GM10248 (cell line): ENCODE data around the gene SEMA3D.

Experiments used
- CTCF ChIA-PET: fragments of 300-600 bp; sonication (Branson Sonifier 250); formaldehyde crosslinking; extraction: SDS; loops from one replicate; lab custom pipeline; 2021; ENCODE audit warnings: antibody characterized with exemption; lab: Yijun Ruan, JAX
- POLR2A ChIA-PET: fragments of 350-650 bp; sonication (Branson Sonifier 250); formaldehyde crosslinking; extraction: SDS; loops from one replicate; lab custom pipeline; 2020; ENCODE audit warnings: antibody characterized with exemption; lab: Yijun Ruan, JAX
- DNase-seq: peaks from one replicate; pipeline ENCODE4 v3.0.0; 2012; ENCODE audit errors: extremely low spot score
- CTCF ChIP-seq: IDR thresholded peaks from 2 replicates; pipeline ENCODE4 v1.5.1; 2012; ENCODE audit warnings: mild to moderate bottlenecking, low read depth; ENCODE audit errors: extremely low read depth, missing control alignments, control extremely low read depth

The SEMA3D gene

GRCh38 chr7:85178531-85179298 is 8.1 kb downstream of the SEMA3D start:
- CTCF ChIA-PET: no interaction called here
- no peak for TF ChIP-seq CTCF
- POLR2A ChIA-PET: no interaction called here
- no peak for DNase-seq

- CTCF ChIA-PET: no interaction called here
- TF ChIP-seq CTCF: no peak
- POLR2A ChIA-PET: no interaction called here
- no peak for DNase-seq
These were observed 9.5 kb downstream of the SEMA3D start for GRCh38 chr7:85177316-85177715.

- no peak for TF ChIP-seq CTCF
- CTCF ChIA-PET: no interaction called here
- POLR2A ChIA-PET: no interaction called here
- no peak for DNase-seq
These were observed 10.7 kb downstream of the SEMA3D start for GRCh38 chr7:85176197-85176596.

- DNase-seq: no peak
- ChIA-PET CTCF (no interaction called here), POLR2A (no interaction called here)
- TF ChIP-seq CTCF: no peak
These were observed 11.6 kb downstream of the SEMA3D start for GRCh38 chr7:85175217-85175616.

GRCh38 chr7:85172530-85172941 is 14.3 kb downstream of the SEMA3D start:
- no peak for DNase-seq
- ChIA-PET CTCF (no interaction called here), POLR2A (no interaction called here)
- TF ChIP-seq CTCF: no peak

GRCh38 chr7:85167636-85168035 is 19.2 kb downstream of the SEMA3D start:
- ChIA-PET POLR2A (no interaction called here), CTCF (no interaction called here)
- TF ChIP-seq CTCF: no peak
- no peak for DNase-seq
